Lower leg skin (tissue), 4 donors: ENCODE results near the gene MPP1. TPM values are rescaled to one million over a fixed set of nuclear protein-coding genes. Genes with fewer than 3 reads are reported as not detected.
"Not testable (repeated sequence)": the region's sequence is repeated elsewhere in the genome, so short reads cannot be mapped to it uniquely, and the experiment has no call there.

Source experiments
- DNase-seq, 2 donors: peaks; one replicate each; pipeline ENCODE4 v3.0.0-alpha.2; 2019; ENCODE audit warnings: low spot score in 2 of 2
- H3K4me3 ChIP-seq: fragments of 200-600 bp; sonication (generic); 2 replicates; pipeline ENCODE4 v1.5.1; 2017; ENCODE audit warnings: mild to moderate bottlenecking, low read depth; ENCODE audit not compliant: poor library complexity, severe bottlenecking
- POLR2A ChIP-seq, 2 donors: fragments of 450-650 bp; IDR thresholded peaks; one replicate each; pipeline ENCODE4 v1.6.1; 2016 to 2017; ENCODE audit warnings: antibody characterized with exemption in 2 of 2, mild to moderate bottlenecking in 1 of 2, moderate library complexity in 1 of 2
- WGBS, 2 donors: methylation state at CpG; one replicate each; pipeline ENCODE4 v1.1.5; 2018; 5-methylcytosine and 5-hydroxymethylcytosine counted together
- intact Hi-C: fragments of 100-400 bp; cut with DNase I; formaldehyde crosslinking; loops from one replicate; pipeline ENCODE4 v1.15.0; 2023; ENCODE audit warnings: low total_unique reads
- total RNA-seq, 4 donors: library from RNA; depleted of rRNA; stranded (reverse); fragments of >200 nt; gene quantifications; one replicate each; pipeline ENCODE4 v1.1.0, GENCODE V29; 2016
- TF ChIP-seq, protein P1 (sequence below), 3 donors: fragments of 450-650 bp; IDR thresholded peaks; one replicate each; pipeline ENCODE4 v1.5.1; 2016; ENCODE audit warnings: antibody characterized with exemption in 3 of 3, mild to moderate bottlenecking in 3 of 3, moderate library complexity in 2 of 3

Gene MPP1
- total RNA-seq, 4 donors from 2014 or later: 8.7 to 14.5 (median 10.5) TPM

DNA sequence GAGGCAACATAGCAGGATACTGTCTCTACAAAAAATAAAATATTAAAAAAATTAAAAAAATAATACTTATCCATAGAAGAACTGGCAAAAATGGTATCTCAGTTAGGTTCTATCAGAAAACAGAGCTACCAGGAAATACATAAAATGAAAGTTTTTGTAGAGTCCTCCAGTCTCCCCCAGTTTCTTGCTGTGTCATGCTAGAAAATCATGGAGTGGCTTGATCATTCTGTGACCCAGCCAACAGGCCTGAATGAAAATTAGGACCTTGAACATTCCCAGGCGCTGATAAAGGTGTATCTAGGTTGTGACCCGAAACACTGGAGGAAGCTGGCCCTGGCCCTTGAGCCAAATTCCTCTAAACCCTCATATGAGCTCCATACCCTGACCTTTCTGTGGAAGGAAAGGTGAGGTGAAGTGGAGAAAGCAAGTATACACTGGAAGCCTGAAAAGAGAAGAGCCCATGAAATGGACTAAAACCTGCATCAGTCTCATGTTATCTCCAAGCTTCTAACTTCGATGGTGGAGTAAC lies 28.5 kb upstream of the MPP1 start:
- intact Hi-C loops: no loop called here
- no peak overlapping the region for H3K4me3 ChIP-seq
- WGBS, 2 donors: 78 to 86% methylated on average over 3 of the region's 3 CpGs
- no peak for DNase-seq
- no peak for TF ChIP-seq POLR2A (IDR thresholded peaks at IDR 0.05)
- TF ChIP-seq, protein P1, sequence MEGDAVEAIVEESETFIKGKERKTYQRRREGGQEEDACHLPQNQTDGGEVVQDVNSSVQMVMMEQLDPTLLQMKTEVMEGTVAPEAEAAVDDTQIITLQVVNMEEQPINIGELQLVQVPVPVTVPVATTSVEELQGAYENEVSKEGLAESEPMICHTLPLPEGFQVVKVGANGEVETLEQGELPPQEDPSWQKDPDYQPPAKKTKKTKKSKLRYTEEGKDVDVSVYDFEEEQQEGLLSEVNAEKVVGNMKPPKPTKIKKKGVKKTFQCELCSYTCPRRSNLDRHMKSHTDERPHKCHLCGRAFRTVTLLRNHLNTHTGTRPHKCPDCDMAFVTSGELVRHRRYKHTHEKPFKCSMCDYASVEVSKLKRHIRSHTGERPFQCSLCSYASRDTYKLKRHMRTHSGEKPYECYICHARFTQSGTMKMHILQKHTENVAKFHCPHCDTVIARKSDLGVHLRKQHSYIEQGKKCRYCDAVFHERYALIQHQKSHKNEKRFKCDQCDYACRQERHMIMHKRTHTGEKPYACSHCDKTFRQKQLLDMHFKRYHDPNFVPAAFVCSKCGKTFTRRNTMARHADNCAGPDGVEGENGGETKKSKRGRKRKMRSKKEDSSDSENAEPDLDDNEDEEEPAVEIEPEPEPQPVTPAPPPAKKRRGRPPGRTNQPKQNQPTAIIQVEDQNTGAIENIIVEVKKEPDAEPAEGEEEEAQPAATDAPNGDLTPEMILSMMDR (IDR thresholded peaks at IDR 0.05): no peak

DNA sequence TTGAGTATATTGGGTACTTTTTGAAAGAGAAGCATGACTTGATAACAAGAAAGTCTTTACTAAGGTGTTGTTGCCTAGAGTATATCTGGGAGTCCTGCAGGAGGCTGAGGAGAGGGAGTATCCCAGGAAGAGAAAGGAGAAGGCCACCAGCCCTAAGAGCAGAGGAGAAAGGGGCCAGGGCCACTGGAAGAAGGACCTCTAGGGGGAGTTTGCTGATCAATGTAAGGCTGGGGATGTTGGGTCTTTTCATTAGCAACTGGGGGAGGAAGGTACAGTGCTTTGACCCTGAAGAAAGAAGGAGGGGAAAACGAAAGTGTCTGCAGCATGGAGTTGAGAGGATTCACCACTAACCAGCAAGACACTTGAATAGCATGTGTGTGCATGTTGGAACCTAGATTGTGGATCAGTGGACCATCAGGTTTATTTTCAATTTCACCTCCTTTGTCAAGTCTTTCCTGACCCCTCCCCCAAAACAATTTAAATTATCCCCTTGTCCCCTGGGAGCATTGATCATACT lies 24.7 kb upstream of the MPP1 start:
- intact Hi-C loops: no loop called here
- no peak for DNase-seq
- 6 to 44% methylated on average over 1 of the region's 1 CpG for WGBS, 2 donors
- H3K4me3 ChIP-seq: no peak overlapping the region
- TF ChIP-seq, protein P1 (IDR thresholded peaks at IDR 0.05): no peak
- TF ChIP-seq POLR2A (IDR thresholded peaks at IDR 0.05): no peak

DNA sequence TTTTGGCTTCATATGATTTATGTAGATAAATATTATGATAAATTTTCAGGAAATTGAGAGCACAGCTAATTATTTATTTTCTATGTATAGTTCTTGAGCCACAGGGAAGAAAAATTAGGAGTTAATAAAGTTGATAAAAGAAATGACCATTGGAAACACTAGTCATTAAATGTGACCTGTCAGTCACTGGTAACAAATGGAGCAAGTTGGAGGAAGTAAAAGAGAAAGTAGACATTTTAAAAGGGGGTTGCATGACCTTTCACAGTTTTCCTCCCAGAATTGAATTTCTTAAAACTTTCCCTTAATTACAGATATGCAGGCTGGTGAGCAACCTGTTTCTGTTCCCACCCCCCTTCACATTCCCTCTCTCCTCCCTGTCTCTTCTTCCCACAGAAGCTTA lies 23.8 kb upstream of the MPP1 start:
- intact Hi-C loops: no loop called here
- TF ChIP-seq POLR2A (IDR thresholded peaks at IDR 0.05): no peak
- TF ChIP-seq, protein P1 (IDR thresholded peaks at IDR 0.05): no peak
- DNase-seq: no peak
- no peak overlapping the region for H3K4me3 ChIP-seq

DNA sequence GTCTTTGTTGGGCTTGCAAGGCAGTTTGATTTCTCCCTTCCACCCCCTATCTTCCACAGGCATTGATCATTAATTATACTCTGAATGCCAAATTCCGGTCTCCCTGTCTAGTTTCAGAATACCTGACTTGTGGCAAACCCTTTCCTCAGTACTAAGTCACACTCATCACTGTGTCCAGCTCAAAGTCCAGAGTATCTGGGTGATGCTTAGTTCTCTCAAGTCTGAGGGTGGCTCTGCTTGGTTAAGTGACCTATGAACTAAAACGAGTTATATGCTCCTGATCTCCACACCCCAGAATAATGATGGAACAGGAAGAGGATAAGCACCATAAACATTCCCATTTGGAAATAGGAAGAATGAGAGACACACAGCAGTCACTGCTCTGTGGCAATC lies 22.7 kb upstream of the MPP1 start:
- TF ChIP-seq, protein P1 (IDR thresholded peaks at IDR 0.05): no peak
- TF ChIP-seq POLR2A (IDR thresholded peaks at IDR 0.05): no peak
- intact Hi-C loops: no loop called here
- WGBS, 2 donors: 81 to 84% methylated on average over 2 of the region's 2 CpGs
- no peak for DNase-seq
- no peak overlapping the region for H3K4me3 ChIP-seq

DNA sequence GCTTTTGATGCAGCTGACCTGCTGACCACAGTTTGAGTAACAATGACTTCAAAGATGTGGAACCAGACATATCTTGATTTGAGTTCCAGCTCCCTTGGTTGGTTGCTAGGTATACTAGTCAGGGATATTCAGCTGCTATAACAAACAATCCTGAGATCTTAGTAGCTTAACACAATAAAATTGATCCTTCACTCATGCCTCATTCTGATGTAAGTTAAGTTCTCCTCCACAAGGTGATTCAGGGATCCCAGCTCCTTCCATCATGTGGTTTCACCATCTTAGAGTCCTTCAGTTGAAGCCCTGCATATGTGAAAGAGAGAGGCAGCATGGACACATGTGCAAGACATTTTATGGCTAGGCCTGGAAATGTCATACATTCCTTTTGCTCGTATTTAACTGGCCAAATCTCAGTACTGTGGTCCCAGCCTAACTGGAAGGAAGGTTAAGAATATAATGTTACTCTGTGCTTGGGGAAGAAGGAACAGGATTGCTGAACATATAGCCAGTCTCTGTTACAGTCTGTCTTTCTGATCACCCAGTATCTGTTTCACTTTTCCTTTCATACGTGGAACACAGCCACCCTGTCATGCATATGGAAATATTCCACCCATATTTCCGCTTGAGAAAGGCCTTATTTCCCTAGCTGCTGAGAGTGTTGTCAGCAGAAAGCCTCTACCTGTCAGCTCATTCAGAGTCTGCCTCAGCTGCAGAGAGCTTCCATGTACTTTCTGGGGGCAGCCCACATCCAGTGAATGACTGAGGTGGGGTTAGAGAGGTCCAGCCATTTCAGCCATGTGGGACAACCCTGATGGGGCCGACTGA lies 22.1 kb upstream of the MPP1 start:
- WGBS, 2 donors: 53 to 59% methylated on average over 4 of the region's 4 CpGs
- DNase-seq: no peak
- TF ChIP-seq POLR2A (IDR thresholded peaks at IDR 0.05): no peak
- TF ChIP-seq, protein P1 (IDR thresholded peaks at IDR 0.05): no peak
- intact Hi-C loops: no loop called here
- H3K4me3 ChIP-seq: no peak overlapping the region

DNA sequence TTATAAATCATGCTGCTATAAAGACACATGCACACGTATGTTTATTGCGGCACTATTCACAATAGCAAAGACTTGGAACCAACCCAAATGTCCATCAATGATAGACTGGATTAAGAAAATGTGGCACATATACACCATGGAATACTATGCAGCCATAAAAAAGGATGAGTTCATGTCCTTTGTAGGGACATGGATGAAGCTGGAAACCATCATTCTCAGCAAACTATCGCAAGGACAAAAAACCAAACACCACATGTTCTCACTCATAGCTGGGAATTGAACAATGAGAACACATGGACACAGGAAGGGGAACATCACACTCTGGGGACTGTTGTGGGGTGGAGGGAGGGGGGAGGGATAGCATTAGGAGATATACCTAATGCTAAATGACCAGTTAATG lies 20.3 kb upstream of the MPP1 start:
- not testable (repeated sequence) for H3K4me3 ChIP-seq
- 100% methylated on average over 1 of the region's 3 CpGs; no CpG with 5 or more reads in 1 of the 2 donors for WGBS, 2 donors

More for the DNA sequence above, 20.3 kb upstream of the MPP1 start:
- intact Hi-C loops, DNase-seq: not testable (repeated sequence)
